ENCODE measurements around the gene PHACTR1.

The PHACTR1 gene

DNA sequence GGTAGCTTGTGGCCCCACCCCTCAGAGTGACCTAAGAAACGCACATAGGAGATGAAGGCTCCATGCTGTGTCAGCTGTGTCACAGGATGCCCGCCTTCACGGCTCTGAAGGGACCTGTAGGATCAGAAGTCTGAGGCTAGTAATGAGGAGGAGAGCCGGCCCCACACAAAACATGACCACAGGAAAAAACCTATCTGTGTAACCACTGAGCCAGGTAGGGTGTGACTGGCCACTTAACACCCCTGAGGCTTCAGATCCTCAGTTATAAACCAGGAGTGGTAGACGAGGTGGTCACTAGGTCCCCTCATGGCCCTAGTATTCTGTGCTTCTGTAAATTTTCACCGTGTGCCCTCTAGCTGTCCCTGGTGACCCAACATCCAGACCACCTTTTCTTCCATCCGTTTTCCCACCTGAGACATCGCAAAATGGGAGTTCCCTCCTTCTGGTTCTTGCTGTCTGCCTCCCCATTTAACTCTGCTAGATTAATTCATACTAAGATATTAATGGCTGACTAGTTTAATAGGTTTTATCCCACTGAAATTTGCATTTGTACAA, 558.9 kb downstream of the PHACTR1 start:
- no peak for DNase-seq

- no peak for DNase-seq
Measured at GRCh38 chr6:13277231-13277630, 560.7 kb downstream of the PHACTR1 start.

DNA sequence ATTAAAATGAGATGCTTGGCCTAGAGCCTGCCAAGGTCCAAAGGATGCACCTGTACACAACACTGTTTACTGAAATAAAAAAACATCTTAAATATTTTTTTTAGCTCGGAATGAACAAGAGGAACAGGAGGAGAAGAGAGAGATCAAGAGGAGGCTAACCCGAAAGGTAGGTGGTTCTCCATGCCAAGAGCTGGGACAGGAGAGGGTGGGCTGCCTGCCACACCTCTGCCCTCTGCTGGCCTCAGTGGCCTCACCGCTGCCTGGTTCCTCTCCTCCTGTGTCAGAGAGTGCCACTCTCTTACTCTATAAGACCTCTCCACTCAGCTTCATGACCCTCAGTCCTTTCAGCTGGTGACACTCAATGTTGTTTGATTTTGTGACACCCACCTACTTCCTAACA, 561.6 kb downstream of the PHACTR1 start:
- peak; percentile 14 for DNase-seq

- no peak for DNase-seq
Measured at GRCh38 chr6:13278991-13279390, 562.4 kb downstream of the PHACTR1 start.

DNA sequence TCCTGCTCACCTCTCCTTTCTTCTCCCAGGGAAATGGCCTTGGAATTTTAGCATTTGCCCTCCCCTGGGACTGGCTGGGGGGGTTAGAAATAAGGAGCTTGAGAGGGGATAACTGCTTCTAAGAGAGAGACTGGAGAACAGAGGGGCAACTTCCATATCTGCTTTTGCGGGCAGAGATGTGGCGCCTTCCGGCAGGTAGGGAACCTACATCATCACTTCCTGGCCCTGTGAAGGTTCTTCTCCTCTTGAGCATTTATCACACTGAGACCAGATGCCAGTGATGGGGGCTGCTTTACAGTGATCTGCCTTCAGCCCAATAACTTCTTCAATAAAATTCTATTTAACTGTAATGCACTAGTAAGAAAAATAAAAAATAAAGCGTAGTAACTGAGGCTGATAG, 563.7 kb downstream of the PHACTR1 start:
- DNase-seq: no peak

DNA sequence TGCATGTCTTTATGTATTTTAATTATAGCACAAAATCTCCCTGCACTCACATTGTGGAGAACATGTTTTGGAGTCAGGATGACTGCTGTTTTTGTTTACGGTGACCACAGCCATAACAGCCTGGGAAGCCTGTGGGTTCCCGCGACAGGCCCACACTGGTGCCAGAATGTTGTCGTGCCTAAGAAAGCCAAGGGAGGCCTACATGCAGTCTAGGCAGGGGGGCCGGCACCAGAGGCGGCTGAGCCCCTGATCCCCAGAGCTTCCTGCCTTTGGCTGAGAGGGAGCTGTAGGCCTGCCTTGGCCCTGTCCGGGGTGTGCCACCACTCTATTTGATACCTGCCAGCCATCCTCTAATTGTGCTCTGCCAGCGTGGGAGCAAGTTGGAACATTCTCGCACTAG, 565.1 kb downstream of the PHACTR1 start:
- no peak for DNase-seq

GRCh38 chr6:13282393-13283069, 566.0 kb downstream of the PHACTR1 start:
- no peak for DNase-seq

GRCh38 chr6:13283331-13283730, 566.8 kb downstream of the PHACTR1 start:
- no peak for DNase-seq

GRCh38 chr6:13284646-13285045, 568.1 kb downstream of the PHACTR1 start:
- DNase-seq: no peak

DNA sequence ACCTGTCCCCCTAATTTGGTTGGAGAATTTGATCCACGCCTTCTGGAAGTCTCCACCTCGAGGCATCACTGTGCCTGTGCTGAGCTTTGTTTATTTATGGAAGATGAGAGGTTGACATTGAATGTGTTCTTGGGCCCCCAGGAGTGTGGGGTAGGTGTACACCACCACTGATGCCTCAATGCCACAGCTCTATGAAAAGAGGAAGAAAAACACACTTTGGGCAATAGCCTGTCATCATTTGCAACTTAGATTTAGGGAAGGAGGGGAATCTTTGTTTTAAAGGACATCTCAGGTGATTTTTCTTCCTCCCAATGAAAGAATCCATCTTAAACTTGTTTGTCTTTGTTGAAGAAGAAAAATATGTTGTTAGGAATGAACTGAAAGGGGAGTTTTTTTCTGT, 569.1 kb downstream of the PHACTR1 start:
- DNase-seq: no peak

DNA sequence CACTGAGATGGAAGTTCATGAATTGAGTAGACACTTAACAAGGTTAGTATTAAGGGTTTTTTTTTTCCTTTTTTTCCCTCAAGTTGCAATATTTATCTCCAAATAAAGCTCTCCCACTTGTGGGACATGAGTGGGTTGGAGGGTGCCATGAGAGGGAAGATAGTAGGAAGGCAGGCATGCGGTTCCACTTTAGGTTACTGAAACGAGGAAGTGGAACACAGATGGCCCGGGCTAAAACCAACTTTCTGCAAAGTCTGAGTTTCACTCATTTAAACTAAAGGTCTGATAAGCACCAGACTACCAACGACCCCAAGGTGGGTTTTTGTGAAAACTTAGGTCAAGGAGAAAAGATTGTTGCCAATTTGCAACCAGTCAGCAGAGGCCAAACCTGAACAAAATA, 569.6 kb downstream of the PHACTR1 start:
- no peak for DNase-seq

DNA sequence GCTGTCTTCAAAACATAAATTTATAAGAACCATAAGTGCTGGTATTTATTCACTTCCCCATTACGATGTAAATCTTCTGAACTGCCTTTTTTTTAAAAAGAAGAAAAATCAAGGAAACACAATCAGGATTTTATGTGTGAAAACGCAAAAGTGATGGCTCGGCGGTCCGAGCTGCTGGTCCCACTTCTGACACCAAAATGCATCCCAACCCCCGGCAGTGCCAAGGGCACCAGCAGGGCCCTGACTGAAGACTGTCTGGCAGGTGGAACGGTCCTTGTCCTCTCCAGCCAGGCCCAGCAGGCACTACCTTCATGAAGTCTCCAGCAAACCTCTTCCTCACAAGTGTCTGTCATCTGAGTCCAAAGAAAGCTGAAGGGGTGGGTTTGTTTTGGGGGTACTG, 570.5 kb downstream of the PHACTR1 start:
- DNase-seq: no peak

DNA sequence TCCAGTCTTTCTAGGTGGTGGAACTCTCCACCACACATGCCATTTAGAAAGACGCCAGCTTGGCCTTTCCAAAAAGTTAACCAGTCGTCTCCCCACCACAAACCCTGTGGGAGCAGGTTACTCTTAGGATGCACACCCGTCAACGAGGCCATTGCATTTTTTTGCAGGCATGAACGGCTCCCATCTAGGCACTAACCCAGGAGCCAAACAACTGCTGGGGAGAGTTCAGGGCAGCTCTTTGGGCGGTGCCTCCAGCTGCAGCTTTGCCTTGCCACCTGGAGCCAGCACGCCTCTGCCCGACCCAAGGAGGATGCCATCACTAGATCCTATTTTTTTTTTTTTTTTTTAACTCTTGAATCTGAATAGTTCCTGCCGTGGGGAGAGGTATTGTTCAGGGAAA, 571.9 kb downstream of the PHACTR1 start:
- no peak for DNase-seq

- DNase-seq: no peak
Measured at GRCh38 chr6:13288969-13289391, 572.4 kb downstream of the PHACTR1 start.

- no peak for DNase-seq
Measured at GRCh38 chr6:13289789-13290318, 573.3 kb downstream of the PHACTR1 start.

DNA sequence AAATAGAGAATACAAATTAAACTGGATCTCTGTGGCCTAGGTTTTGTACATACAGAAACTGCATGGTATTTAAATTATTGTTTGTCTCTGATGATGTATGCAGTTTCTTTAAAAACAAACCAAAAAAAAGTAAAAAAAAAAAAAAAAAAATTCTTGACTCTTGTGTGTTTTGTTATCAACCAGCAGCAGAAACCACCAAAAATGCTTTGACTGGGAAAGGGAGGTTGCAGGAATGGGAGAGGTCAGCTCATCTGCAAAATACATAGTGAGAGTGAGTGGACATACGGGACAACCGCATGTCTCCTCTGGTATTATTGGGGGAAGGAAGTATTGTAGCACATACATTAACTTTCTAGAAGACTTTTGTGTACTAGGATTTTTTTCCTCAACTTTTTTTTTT, 573.8 kb downstream of the PHACTR1 start:
- no peak for DNase-seq

- no peak for DNase-seq
Measured at GRCh38 chr6:13292774-13293173, 576.2 kb downstream of the PHACTR1 start.

DNA sequence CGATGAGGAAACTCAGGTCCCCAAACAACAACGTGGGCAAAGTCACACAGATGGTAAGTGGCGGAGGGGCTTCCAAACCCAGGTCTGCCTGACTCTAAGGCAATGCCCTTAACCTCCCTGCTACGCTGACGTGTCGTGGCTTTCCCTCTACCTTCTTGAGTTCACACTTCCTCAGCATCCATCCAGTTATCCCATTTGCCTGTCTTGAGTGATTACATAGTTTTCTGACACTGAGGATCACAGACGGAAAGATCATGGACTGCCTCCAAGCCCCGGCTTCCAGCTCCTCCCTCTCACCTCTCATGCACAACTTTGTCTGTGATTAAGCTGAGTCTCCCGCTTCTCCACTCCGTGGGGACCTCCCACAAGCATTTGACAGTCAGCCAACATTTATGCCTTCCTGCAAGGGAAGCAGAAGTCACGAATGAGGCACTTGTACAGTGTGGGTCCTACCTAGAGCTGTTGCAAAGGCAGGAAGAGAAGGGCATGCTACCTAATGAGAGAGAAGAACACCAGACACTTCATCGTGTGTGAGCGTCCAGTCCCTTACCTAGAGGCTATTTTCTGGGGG, 578.0 kb downstream of the PHACTR1 start:
- no peak for DNase-seq

GRCh38 chr6:13295576-13295975, 579.0 kb downstream of the PHACTR1 start:
- DNase-seq: no peak

DNA sequence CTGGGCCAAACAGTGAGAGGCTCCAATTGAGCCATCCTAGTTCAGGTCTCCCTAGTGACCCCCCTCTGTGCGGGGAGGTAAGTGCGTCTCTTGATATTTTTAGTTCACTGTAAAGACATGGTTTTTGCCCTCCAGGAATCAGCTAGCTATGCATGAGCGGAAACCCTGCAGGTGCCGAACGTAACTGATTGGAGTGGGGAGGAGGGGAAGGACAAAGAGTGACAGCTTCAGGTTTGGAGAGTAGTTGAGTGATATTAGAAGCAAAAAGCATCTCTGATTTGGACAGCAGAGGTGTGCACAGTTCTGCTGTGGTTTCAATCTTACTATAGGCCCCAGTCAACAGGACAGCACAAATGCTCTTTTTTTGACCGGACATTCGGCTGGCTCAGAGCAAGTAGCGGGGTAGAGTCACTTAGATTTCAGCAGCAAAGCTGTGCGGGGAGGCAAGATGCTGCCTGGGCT, 580.0 kb downstream of the PHACTR1 start:
- no peak for DNase-seq

DNA sequence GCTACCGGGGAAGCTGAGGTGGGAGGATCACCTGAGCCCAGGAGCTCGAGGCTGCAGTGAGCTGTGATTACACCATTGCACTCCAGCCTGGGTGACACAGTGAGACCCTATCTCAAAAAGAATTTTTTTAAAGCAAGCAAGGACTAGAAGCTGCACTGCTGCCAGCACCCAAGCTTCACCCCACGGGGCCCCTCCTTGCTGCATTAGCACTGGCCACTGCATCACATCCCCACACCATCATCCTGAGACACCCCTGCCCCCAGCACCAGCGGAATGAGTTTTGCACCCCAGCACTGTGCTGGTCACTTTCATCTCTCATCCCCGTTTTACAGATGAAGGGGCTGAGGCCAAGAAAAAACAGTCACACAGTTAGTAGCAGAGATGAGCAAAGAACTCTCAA, 580.8 kb downstream of the PHACTR1 start:
- DNase-seq: no peak

GRCh38 chr6:13298446-13298845, 581.9 kb downstream of the PHACTR1 start:
- DNase-seq: no peak

DNA sequence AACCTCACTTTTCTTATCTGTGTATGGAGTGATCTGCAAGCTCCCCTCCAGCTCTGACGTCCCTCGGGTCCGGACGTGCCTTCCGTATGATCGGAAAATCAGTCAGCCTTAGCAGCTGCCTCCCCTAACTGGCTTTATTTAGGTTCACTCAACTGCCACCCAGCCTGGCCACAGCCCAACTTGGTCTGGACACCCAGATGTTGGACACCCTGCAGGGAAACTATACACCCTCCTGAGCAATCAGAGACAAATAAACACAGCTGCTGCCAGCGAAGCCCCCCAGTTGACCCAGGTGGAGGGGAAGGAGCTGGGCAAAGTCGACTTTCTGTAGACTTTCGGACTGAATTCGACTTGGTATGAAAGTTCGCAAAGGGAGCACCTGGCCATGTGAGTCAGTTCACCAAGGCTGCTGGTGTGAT, 582.8 kb downstream of the PHACTR1 start:
- DNase-seq: no peak

DNA sequence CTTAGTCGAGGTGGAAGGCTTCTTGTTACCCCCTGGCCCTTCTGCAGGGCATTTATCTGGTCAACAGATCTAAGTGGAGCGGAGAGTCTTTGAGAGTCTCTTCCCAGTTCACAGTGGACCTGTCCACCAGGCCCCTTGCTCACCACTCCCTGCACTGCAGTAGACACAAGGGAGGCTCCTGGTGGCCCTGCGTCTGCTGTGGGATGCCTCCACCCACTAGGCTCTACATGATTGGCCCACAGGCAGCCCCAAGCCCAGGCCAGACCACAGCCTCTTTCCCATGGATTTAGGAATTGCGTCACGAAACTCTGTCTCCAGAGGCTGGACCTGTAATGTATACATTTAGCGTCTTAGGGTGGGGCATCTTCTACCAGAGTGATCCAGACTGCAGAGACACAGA, 583.4 kb downstream of the PHACTR1 start:
- DNase-seq: no peak
